Brain microvascular endothelial cell (primary cell): ENCODE data around the gene NSRP1.

Experiments
- DNase-seq: peaks from one replicate; pipeline ENCODE4 v3.0.0-alpha.2; 2020
- H3K27ac ChIP-seq: fragments of 250-450 bp; sonication (Bioruptor Pico); 2 replicates; pipeline ENCODE4 v1.5.1; 2020; ENCODE audit warnings: mild to moderate bottlenecking, moderate library complexity
- H3K27me3 ChIP-seq: fragments of 250-450 bp; sonication (Bioruptor Pico); replicated peaks from 2 replicates; pipeline ENCODE4 v1.5.1; 2020; ENCODE audit warnings: mild to moderate bottlenecking
- H3K36me3 ChIP-seq: fragments of 250-450 bp; sonication (Bioruptor Pico); replicated peaks from 2 replicates; pipeline ENCODE4 v1.5.1; 2020; ENCODE audit warnings: mild to moderate bottlenecking
- H3K4me3 ChIP-seq: 2 replicates; pipeline ENCODE4 v1.5.1; 2011; ENCODE audit warnings: low read depth, mild to moderate bottlenecking, control low read depth, low read length, moderate library complexity
- in situ Hi-C: cut with HindIII; loops from 2 replicates; pipeline ENCODE4 v1.10.0; 2017; ENCODE audit warnings: low sequenced_read_pairs, low pct_ligation_motif_present
- TF ChIP-seq, protein P1 (sequence below): IDR thresholded peaks from 2 replicates; pipeline ENCODE4 v1.5.1; 2011; ENCODE audit warnings: low read depth, mild to moderate bottlenecking, moderate library complexity, low read length, control low read depth, inconsistent platforms; ENCODE audit errors: missing control alignments

The NSRP1 gene

DNA sequence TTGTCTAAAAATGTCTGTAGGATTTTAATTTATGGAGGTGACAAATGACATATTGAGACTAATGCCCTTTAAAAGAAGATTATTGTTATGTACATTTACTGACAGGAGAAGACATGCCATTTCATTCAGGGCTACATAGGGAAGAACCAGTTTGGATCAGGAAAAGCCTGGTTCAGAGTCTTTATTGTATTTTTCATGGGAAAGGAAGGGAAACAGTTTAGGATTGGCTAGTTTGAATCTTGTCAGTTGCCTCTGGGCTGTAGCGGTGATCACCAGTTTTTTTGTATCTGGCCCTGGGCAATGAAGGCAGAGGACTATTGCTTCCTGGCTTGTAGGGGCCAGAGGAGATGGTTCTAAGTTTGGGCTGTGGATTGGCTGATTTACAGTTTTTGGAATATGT is 31.8 kb downstream of the NSRP1 start:
- Histone ChIP-seq H3K27ac (no peak overlapping the region), H3K36me3 (no peaks in the 10 kb centered on the region), H3K4me3 (no peak overlapping the region), H3K27me3 (no peaks in the 10 kb centered on the region)
- in situ Hi-C loops: no loop called here
- TF ChIP-seq, protein P1, sequence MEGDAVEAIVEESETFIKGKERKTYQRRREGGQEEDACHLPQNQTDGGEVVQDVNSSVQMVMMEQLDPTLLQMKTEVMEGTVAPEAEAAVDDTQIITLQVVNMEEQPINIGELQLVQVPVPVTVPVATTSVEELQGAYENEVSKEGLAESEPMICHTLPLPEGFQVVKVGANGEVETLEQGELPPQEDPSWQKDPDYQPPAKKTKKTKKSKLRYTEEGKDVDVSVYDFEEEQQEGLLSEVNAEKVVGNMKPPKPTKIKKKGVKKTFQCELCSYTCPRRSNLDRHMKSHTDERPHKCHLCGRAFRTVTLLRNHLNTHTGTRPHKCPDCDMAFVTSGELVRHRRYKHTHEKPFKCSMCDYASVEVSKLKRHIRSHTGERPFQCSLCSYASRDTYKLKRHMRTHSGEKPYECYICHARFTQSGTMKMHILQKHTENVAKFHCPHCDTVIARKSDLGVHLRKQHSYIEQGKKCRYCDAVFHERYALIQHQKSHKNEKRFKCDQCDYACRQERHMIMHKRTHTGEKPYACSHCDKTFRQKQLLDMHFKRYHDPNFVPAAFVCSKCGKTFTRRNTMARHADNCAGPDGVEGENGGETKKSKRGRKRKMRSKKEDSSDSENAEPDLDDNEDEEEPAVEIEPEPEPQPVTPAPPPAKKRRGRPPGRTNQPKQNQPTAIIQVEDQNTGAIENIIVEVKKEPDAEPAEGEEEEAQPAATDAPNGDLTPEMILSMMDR: no peak
- no peak for DNase-seq

DNA sequence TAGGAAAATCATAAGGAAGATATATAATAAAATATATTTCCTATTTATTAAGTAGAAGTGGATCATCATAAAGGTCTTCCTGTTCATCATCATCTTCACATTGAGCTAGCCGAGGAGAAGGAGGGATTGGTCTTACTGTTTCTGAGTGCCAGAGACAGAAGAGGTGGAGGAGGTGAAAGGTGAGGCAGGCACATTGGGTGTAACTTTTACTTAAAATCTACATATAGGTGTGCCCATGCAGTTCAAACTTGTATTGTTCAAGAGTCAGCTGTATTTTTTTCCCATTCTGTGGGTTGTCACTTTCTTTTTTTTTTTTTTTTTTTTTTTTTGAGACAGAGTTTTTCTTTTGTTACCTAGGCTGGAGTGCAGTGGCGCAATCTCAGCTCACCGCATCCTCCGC is 34.9 kb downstream of the NSRP1 start:
- Histone ChIP-seq H3K27ac (no peak overlapping the region), H3K4me3 (no peak overlapping the region)
- TF ChIP-seq, protein P1: no peak

DNA sequence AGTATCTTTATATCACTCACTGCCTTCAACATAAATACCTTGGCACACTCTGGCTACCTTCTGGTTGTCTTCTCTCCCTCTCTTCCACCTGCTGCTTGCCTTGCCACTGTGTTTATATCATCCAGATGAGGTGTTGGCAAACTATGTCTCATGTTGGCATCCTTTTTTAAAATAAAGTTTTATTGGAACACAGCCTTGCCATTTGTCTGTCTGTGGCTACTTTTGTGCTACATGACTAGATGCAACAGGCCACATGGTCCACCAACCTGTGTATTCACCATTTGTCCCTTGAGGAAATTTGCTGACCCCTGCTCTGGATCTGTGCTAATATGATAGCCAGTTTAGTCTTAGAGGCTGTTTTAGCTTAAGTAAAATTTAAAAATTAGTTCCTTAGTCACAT is 36.8 kb downstream of the NSRP1 start:
- Histone ChIP-seq H3K27ac (no peak overlapping the region), H3K27me3 (no peaks in the 10 kb centered on the region), H3K36me3 (no peaks in the 10 kb centered on the region), H3K4me3 (no peak overlapping the region)
- DNase-seq: no peak
- TF ChIP-seq, protein P1: no peak
- in situ Hi-C loops: no loop called here

More for the DNA sequence above, 34.9 kb downstream of the NSRP1 start:
- in situ Hi-C loops: no loop called here
- DNase-seq: no peak
- Histone ChIP-seq H3K27me3 (no peaks in the 10 kb centered on the region), H3K36me3 (no peaks in the 10 kb centered on the region)

DNA sequence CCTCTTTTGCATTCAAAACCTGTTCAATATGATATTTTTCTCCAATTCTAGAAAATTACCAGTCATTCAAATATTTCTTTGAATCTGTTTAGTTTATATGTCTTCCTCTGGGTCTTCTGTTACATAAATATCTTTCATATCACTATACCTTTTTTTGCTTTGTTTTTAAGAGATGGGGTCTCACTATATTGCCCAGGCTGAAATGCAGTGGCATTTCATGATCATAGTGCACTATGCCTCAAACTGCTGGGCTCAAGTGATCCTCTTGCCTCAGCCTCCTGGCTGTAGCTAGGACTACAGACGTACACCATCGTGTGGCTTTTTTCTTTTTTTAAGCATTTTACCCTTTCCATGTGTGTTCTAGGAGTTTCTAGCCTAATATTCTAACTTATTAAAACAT is 38.8 kb downstream of the NSRP1 start:
- TF ChIP-seq, protein P1: no peak
- no peak overlapping the region for H3K27ac ChIP-seq
- in situ Hi-C loops: no loop called here
- no peak for DNase-seq
- peaks cover 2% of the 10 kb centered on the region for H3K36me3 ChIP-seq
- no peak overlapping the region for H3K4me3 ChIP-seq
- no peaks in the 10 kb centered on the region for H3K27me3 ChIP-seq

DNA sequence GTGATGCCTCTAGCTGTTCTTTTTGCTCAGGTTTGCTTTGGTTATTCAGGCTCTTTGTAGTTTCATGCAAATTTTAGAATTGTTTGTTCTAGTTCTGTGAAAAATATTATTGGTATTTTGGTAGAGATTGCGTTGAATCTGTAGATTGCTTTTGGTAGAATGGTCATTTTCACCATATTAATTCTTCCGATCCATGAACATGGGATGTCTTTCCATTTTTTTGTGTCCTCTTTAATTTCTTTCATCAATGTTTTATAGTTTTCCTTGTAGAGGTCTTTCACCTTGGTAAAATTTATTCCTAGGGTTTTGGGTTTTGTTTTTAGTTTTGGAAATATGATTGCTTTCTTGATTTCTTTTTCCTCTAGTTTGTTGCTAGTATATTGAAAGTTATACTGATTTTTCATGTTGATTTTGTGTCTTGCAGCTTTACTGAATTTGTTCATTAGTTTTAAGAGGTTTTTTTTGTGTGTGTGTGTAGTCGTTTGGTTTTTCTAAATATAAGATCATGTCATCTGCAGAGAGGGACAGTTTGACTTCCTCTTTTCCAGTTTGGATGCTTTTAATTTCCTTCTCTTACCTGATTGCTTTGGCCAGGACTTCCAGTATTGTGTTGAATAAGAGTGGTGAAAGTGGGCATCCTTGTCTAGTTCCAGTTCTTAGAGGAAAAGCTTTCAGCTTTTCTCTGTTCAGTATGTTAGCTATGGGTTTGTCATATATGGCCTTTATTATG is 42.4 kb downstream of the NSRP1 start:
- in situ Hi-C loops: no loop called here
- peaks cover 6% of the 10 kb centered on the region for H3K36me3 ChIP-seq
- no peaks in the 10 kb centered on the region for H3K27me3 ChIP-seq
- no peak overlapping the region for H3K4me3 ChIP-seq
- DNase-seq: no peak
- H3K27ac ChIP-seq: no peak overlapping the region
- TF ChIP-seq, protein P1: no peak
